Hepatocyte (in vitro differentiated cells): ENCODE results near the gene RFX8.

Experiments used
- EZH2 ChIP-seq: fragments of 200-600 bp; sonication (generic); IDR thresholded peaks from 2 replicates; pipeline ENCODE4 v1.6.1; 2016; ENCODE audit warnings: antibody characterized with exemption, mild to moderate bottlenecking, borderline replicate concordance
- EZH2phosphoT487 ChIP-seq: fragments of 200-600 bp; sonication (generic); IDR thresholded peaks from one replicate; pipeline ENCODE4 v1.6.1; 2018; ENCODE audit warnings: antibody characterized with exemption, mild to moderate bottlenecking, low read depth, moderate library complexity; ENCODE audit not compliant: unreplicated experiment, severe bottlenecking
- TF ChIP-seq, protein P1 (sequence below): fragments of 200-600 bp; sonication (generic); IDR thresholded peaks from 2 replicates; pipeline ENCODE4 v1.5.1; 2016; ENCODE audit warnings: antibody characterized with exemption, mild to moderate bottlenecking; ENCODE audit not compliant: poor library complexity

- TF ChIP-seq, protein P1, sequence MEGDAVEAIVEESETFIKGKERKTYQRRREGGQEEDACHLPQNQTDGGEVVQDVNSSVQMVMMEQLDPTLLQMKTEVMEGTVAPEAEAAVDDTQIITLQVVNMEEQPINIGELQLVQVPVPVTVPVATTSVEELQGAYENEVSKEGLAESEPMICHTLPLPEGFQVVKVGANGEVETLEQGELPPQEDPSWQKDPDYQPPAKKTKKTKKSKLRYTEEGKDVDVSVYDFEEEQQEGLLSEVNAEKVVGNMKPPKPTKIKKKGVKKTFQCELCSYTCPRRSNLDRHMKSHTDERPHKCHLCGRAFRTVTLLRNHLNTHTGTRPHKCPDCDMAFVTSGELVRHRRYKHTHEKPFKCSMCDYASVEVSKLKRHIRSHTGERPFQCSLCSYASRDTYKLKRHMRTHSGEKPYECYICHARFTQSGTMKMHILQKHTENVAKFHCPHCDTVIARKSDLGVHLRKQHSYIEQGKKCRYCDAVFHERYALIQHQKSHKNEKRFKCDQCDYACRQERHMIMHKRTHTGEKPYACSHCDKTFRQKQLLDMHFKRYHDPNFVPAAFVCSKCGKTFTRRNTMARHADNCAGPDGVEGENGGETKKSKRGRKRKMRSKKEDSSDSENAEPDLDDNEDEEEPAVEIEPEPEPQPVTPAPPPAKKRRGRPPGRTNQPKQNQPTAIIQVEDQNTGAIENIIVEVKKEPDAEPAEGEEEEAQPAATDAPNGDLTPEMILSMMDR = no peak
- TF ChIP-seq EZH2 = no peak
- TF ChIP-seq EZH2phosphoT487 = no peak
These were observed 41.4 kb upstream of the RFX8 start for GRCh38 chr2:101516349-101516748.
